HG02571 (cell line): ENCODE data around the gene SERINC4.

ENCODE experiments used
- ATAC-seq: cut with Tn5 transposase; IDR thresholded peaks from one replicate; pipeline ENCODE4 v1.9.1; 2021; ENCODE audit warnings: mild to moderate bottlenecking, moderate library complexity; ENCODE audit not compliant: unreplicated experiment

The SERINC4 gene

GRCh38 chr15:43799209-43799944, 643 bp downstream of the SERINC4 start:
- ATAC-seq: no peak

GRCh38 chr15:43796566-43796965, 3.5 kb downstream of the SERINC4 start:
- no peak for ATAC-seq

- ATAC-seq: no peak
Measured at GRCh38 chr15:43795997-43796396, 4.0 kb downstream of the SERINC4 start.

GRCh38 chr15:43795197-43795596, 4.8 kb downstream of the SERINC4 start:
- ATAC-seq: no peak

- ATAC-seq: no peak
Measured at GRCh38 chr15:43794269-43795037, 5.6 kb downstream of the SERINC4 start.

GRCh38 chr15:43793647-43794046, 6.4 kb downstream of the SERINC4 start:
- no peak for ATAC-seq

GRCh38 chr15:43792761-43793476, 7.1 kb downstream of the SERINC4 start:
- no peak for ATAC-seq

GRCh38 chr15:43791993-43792760, 7.8 kb downstream of the SERINC4 start, which contains the start of gene SERF2:
TSS of gene SERF2 (plus strand) at chr15:43792320. CDS start at chr15:43792377, 57 bp downstream.
- peak; percentile 89 for ATAC-seq

- no peak for ATAC-seq
Measured at GRCh38 chr15:43789409-43789808, 10.6 kb downstream of the SERINC4 start.

GRCh38 chr15:43779016-43779415, 21.0 kb downstream of the SERINC4 start:
- ATAC-seq: no peak

GRCh38 chr15:43777267-43777914, 22.6 kb downstream of the SERINC4 start:
- ATAC-seq: peak; percentile 58

GRCh38 chr15:43776718-43777266, 23.2 kb downstream of the SERINC4 start, which contains the start of gene ELL3:
TSS of gene ELL3 (minus strand) at chr15:43776966. CDS start at chr15:43776901, 65 bp downstream.
- ATAC-seq: peak; percentile 36

- peak; percentile 59 for ATAC-seq
Measured at GRCh38 chr15:43776101-43776717, 23.8 kb downstream of the SERINC4 start.

- no peak for ATAC-seq
Measured at GRCh38 chr15:43775411-43775965, 24.5 kb downstream of the SERINC4 start.

- no peak for ATAC-seq
Measured at GRCh38 chr15:43774062-43774461, 26.0 kb downstream of the SERINC4 start.

- ATAC-seq: no peak
Measured at GRCh38 chr15:43772624-43773023, 27.4 kb downstream of the SERINC4 start.

GRCh38 chr15:43771816-43772215, 28.2 kb downstream of the SERINC4 start:
- ATAC-seq: no peak

GRCh38 chr15:43769584-43770228, 30.3 kb downstream of the SERINC4 start:
- ATAC-seq: no peak
